Stomach (tissue), 4 donors: ENCODE measurements around the gene NTM.

Source experiments
- POLR2A ChIP-seq, 4 donors: fragments of 450-650 bp; IDR thresholded peaks; one replicate each; pipeline ENCODE4 v1.6.1; 2016; ENCODE audit warnings: antibody characterized with exemption in 4 of 4, control low read depth in 2 of 4, mild to moderate bottlenecking in 1 of 4, moderate library complexity in 1 of 4
- POLR2AphosphoS5 ChIP-seq, 3 donors: sonication (generic); formaldehyde crosslinking; IDR thresholded peaks; one replicate each; pipeline ENCODE4 v1.6.1; 2016; ENCODE audit warnings: antibody characterized with exemption in 3 of 3

DNA sequence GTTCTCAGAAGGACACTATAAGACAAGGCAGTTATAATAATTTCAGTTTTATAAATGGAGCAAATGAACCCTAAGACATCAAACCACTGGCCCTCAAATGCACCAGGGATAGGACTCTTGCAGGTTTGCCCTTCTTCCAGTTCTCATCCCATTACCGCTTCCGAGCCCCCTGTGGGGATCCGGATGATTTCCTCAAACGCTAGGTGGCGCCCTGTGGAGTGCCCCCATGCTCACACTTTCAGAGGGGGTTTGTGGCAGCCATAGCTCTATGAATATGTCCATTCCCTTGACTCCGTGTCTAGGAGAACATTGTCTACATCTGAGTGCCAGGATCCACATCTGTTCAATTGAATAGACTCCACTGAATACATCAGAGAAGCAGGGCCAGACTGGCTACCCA is 816.3 kb downstream of the NTM start:
- no peak for TF ChIP-seq POLR2A (IDR thresholded peaks at IDR 0.05)
- no peak for TF ChIP-seq POLR2AphosphoS5 (IDR thresholded peaks at IDR 0.05)
